Liver (tissue), 9 donors: Measurements from ENCODE around the gene RAB31. TPM values are rescaled to one million over a fixed set of nuclear protein-coding genes. Genes with fewer than 3 reads are reported as not detected.

Source experiments
- DNase-seq: peaks from one replicate; pipeline ENCODE4 v3.0.0-alpha.2; 2017; ENCODE audit warnings: low spot score
- H3K27ac ChIP-seq, 2 donors: one replicate each; pipeline ENCODE4 v1.7.0; 2013; ENCODE audit warnings: inconsistent platforms in 2 of 2, low read length in 2 of 2, control low read depth in 1 of 2, low read depth in 1 of 2, mild to moderate bottlenecking in 1 of 2
- H3K27me3 ChIP-seq, 4 donors: one replicate each; pipeline versions ENCODE4 v1.6.1 to v1.7.0; 2013; ENCODE audit warnings: low read length in 3 of 4, inconsistent platforms in 1 of 4, mild to moderate bottlenecking in 1 of 4, moderate library complexity in 1 of 4; ENCODE audit not compliant: control insufficient read depth in 4 of 4, insufficient read depth in 4 of 4
- H3K36me3 ChIP-seq, 4 donors: one replicate each; pipeline versions ENCODE4 v1.6.1 to v1.7.0; 2013; ENCODE audit warnings: low read length in 3 of 4, mild to moderate bottlenecking in 3 of 4, low read depth in 1 of 4, moderate library complexity in 1 of 4; ENCODE audit not compliant: control insufficient read depth in 4 of 4, insufficient read depth in 3 of 4
- H3K4me1 ChIP-seq, 4 donors: one replicate each; pipeline versions ENCODE4 v1.6.1 to v1.7.0; 2013; ENCODE audit warnings: low read length in 3 of 4, mild to moderate bottlenecking in 3 of 4, moderate library complexity in 1 of 4; ENCODE audit not compliant: control insufficient read depth in 4 of 4, insufficient read depth in 4 of 4
- H3K4me3 ChIP-seq, 3 donors: one replicate each; pipeline versions ENCODE4 v1.6.1 to v1.7.0; 2013; ENCODE audit warnings: low read length in 3 of 3, control low read depth in 1 of 3, low read depth in 1 of 3, mild to moderate bottlenecking in 1 of 3
- H3K9ac ChIP-seq, 2 donors: one replicate each; pipeline ENCODE4 v1.7.0; 2013; ENCODE audit warnings: low read length in 2 of 2, mild to moderate bottlenecking in 2 of 2, moderate library complexity in 2 of 2, control low read depth in 1 of 2, low read depth in 1 of 2
- H3K9me3 ChIP-seq, 4 donors: one replicate each; pipeline versions ENCODE4 v1.6.1 to v1.7.0; 2013; ENCODE audit warnings: low read length in 3 of 4; ENCODE audit not compliant: control insufficient read depth in 4 of 4
- ATF3 ChIP-seq: IDR thresholded peaks from 2 replicates; pipeline ENCODE4 v1.6.1; 2016; ENCODE audit warnings: antibody characterized with exemption
- CTCF ChIP-seq: fragments of 150-350 bp; IDR thresholded peaks from 2 replicates; pipeline ENCODE4 v1.5.1; 2017; ENCODE audit warnings: improper control_type of control experiment, low read depth, low read length; ENCODE audit not compliant: missing input control
- EGR1 ChIP-seq, 2 donors: IDR thresholded peaks; 2 replicates each; pipeline ENCODE4 v1.6.1; 2016 to 2018; ENCODE audit warnings: antibody characterized with exemption in 2 of 2, low read depth in 2 of 2
- FOXA1 ChIP-seq: IDR thresholded peaks from 2 replicates; pipeline ENCODE4 v1.6.1; 2016; ENCODE audit warnings: antibody characterized with exemption
- FOXA2 ChIP-seq: IDR thresholded peaks from 2 replicates; pipeline ENCODE4 v1.6.1; 2016; ENCODE audit warnings: antibody characterized with exemption
- GABPA ChIP-seq, 2 donors: IDR thresholded peaks in 1 of 2; conservative IDR thresholded peaks in 1 of 2; 2 replicates each; pipeline ENCODE4 v1.6.1; 2016; ENCODE audit warnings: antibody characterized with exemption in 2 of 2, mild to moderate bottlenecking in 1 of 2, moderate library complexity in 1 of 2
- HNF4A ChIP-seq, 2 donors: conservative IDR thresholded peaks; 2 replicates each; pipeline ENCODE4 v1.6.1; 2016; ENCODE audit warnings: antibody characterized with exemption in 2 of 2, mild to moderate bottlenecking in 2 of 2
- HNF4G ChIP-seq: IDR thresholded peaks from 2 replicates; pipeline ENCODE4 v1.6.1; 2016; ENCODE audit warnings: antibody characterized with exemption
- JUND ChIP-seq, 2 donors: IDR thresholded peaks; 2 replicates each; pipeline ENCODE4 v1.6.1; 2016; ENCODE audit warnings: antibody characterized with exemption in 2 of 2
- MAX ChIP-seq: IDR thresholded peaks from 2 replicates; pipeline ENCODE4 v1.6.1; 2016; ENCODE audit warnings: antibody characterized with exemption
- NR2F2 ChIP-seq: IDR thresholded peaks from 2 replicates; pipeline ENCODE4 v1.6.1; 2016; ENCODE audit warnings: antibody characterized with exemption
- RAD21 ChIP-seq, 2 donors: IDR thresholded peaks; 2 replicates each; pipeline ENCODE4 v1.6.1; 2016; ENCODE audit warnings: antibody characterized with exemption in 2 of 2, mild to moderate bottlenecking in 2 of 2
- REST ChIP-seq: IDR thresholded peaks from 2 replicates; pipeline ENCODE4 v1.6.1; 2016; ENCODE audit warnings: antibody characterized with exemption, mild to moderate bottlenecking
- RXRA ChIP-seq, 2 donors: IDR thresholded peaks; 2 replicates each; pipeline ENCODE4 v1.6.1; 2017 to 2018; ENCODE audit warnings: antibody characterized with exemption in 2 of 2, mild to moderate bottlenecking in 1 of 2
- SP1 ChIP-seq: IDR thresholded peaks from 2 replicates; pipeline ENCODE4 v1.6.1; 2018; ENCODE audit warnings: antibody characterized with exemption, mild to moderate bottlenecking
- TAF1 ChIP-seq: conservative IDR thresholded peaks from 2 replicates; pipeline ENCODE4 v1.6.1; 2016; ENCODE audit warnings: antibody characterized with exemption, mild to moderate bottlenecking
- YY1 ChIP-seq: IDR thresholded peaks from 2 replicates; pipeline ENCODE4 v1.6.1; 2016; ENCODE audit warnings: antibody characterized with exemption, mild to moderate bottlenecking
- ZBTB33 ChIP-seq: IDR thresholded peaks from 2 replicates; pipeline ENCODE4 v1.6.1; 2016; ENCODE audit warnings: antibody characterized with exemption
- WGBS: extraction: QIAGEN DNeasy Blood & Tissue Kit; methylation state at CpG from one replicate; pipeline ENCODE4 v1.1.7; 2013; 5-methylcytosine and 5-hydroxymethylcytosine counted together
- polyA plus RNA-seq, 2 donors: library from polyadenylated mRNA; stranded (reverse) in 1 of 2; unstranded in 1 of 2; fragments of 200-250 nt in 1 of 2; fragments of >200 nt in 1 of 2; fragmentation: Nextera tagmentation in 1 of 2; extraction: Ambion mirVana in 1 of 2; gene quantifications; one replicate each; pipeline versions ENCODE4 v1.2.1 to v1.2.3, GENCODE V29; 2013 to 2015
- total RNA-seq, 2 donors: library from RNA; depleted of rRNA; stranded (reverse); fragments of >200 nt; gene quantifications; one replicate each; pipeline ENCODE4 v1.2.3, GENCODE V29; 2014
- donor health status: healthy.
- donor health status: healthy.
- donor health status: healthy.
- donor health status: healthy.
- donor health status: healthy.

Gene RAB31
- total and polyA plus RNA-seq, 4 donors, result 3.6 to 12.8 (median 9.7) TPM

GRCh38 chr18:9764011-9764481, 55.9 kb downstream of the RAB31 start:
- Histone ChIP-seq H3K4me1 (peaks cover 0 to 1% (median 0%) of the 10 kb centered on the region in 4 donors), H3K9me3 (no peaks in the 10 kb centered on the region), H3K9ac (no peak overlapping the region), H3K27ac (no peak overlapping the region), H3K27me3 (no peaks in the 10 kb centered on the region), H3K4me3 (no peak overlapping the region), H3K36me3 (no peaks in the 10 kb centered on the region)
- no peak for TF ChIP-seq GABPA (IDR thresholded peaks at IDR 0.05 in 1 of 2, conservative IDR thresholded peaks at IDR 0.05 in 1 of 2)
- TF ChIP-seq YY1, result no peak
- TF ChIP-seq ATF3, result no peak
- TF ChIP-seq HNF4G, result no peak
- no peak for TF ChIP-seq FOXA2
- no peak for TF ChIP-seq CTCF
- no peak for TF ChIP-seq RXRA (IDR thresholded peaks at IDR 0.05)
- no peak for TF ChIP-seq HNF4A (conservative IDR thresholded peaks at IDR 0.05)
- no peak for TF ChIP-seq TAF1
- TF ChIP-seq JUND (IDR thresholded peaks at IDR 0.05), result no peak
- TF ChIP-seq RAD21 (IDR thresholded peaks at IDR 0.05), result no peak
- TF ChIP-seq REST, result no peak
- no peak for TF ChIP-seq SP1
- TF ChIP-seq ZBTB33, result no peak
- TF ChIP-seq NR2F2, result no peak
- no peak for TF ChIP-seq FOXA1
- TF ChIP-seq MAX, result no peak
- TF ChIP-seq EGR1 (IDR thresholded peaks at IDR 0.05; ENCODE audit: low read depth in 2 of 2), result no peak
- WGBS, result 82% methylated on average over 7 of the region's 7 CpGs
- DNase-seq, result no peak
